Neuronal stem cell (in vitro differentiated cells): ENCODE results near the gene CHST4.

Experiments
- DNase-seq: peaks from one replicate; pipeline ENCODE4 v3.0.0-alpha.2; 2013; ENCODE audit warnings: low spot score
- H2AFZ ChIP-seq: one replicate; pipeline ENCODE4 v1.6.1; 2013; ENCODE audit warnings: mild to moderate bottlenecking, low read length, inconsistent platforms
- H2AK5ac ChIP-seq: 2 replicates; pipeline ENCODE4 v1.6.1; 2013; ENCODE audit warnings: low read depth, mild to moderate bottlenecking, inconsistent platforms, low read length, moderate library complexity, mixed read lengths
- H2BK120ac ChIP-seq: 2 replicates; pipeline ENCODE4 v1.6.1; 2013; ENCODE audit warnings: low read depth, mild to moderate bottlenecking, inconsistent platforms, low read length, moderate library complexity, mixed read lengths
- H2BK12ac ChIP-seq: one replicate; pipeline ENCODE4 v1.6.1; 2013; ENCODE audit warnings: low read length, inconsistent platforms
- H2BK15ac ChIP-seq: 2 replicates; pipeline ENCODE4 v1.6.1; 2013; ENCODE audit warnings: mild to moderate bottlenecking, low read length, inconsistent platforms, mixed read lengths
- H2BK5ac ChIP-seq: one replicate; pipeline ENCODE4 v1.6.1; 2013; ENCODE audit warnings: inconsistent platforms, mild to moderate bottlenecking, low read length, moderate library complexity
- H3K14ac ChIP-seq: one replicate; pipeline ENCODE4 v1.6.1; 2013; ENCODE audit warnings: low read length, inconsistent platforms
- H3K18ac ChIP-seq: 2 replicates; pipeline ENCODE4 v1.6.1; 2013; ENCODE audit warnings: low read length, inconsistent platforms
- H3K23ac ChIP-seq: 2 replicates; pipeline ENCODE4 v1.6.1; 2013; ENCODE audit warnings: low read depth, mild to moderate bottlenecking, mixed read lengths, low read length, inconsistent platforms; ENCODE audit not compliant: poor library complexity
- H3K27ac ChIP-seq: replicated peaks from 3 replicates; pipeline ENCODE4 v1.5.1; 2013; ENCODE audit warnings: low read length, inconsistent platforms
- H3K27me3 ChIP-seq, 3 experiments: 2 replicates each; pipeline ENCODE4 v1.6.1; 2013; ENCODE audit warnings: low read length in 3 of 3, mild to moderate bottlenecking in 2 of 3, inconsistent platforms in 1 of 3, low read depth in 1 of 3, mixed read lengths in 1 of 3, moderate library complexity in 1 of 3; ENCODE audit not compliant: control insufficient read depth in 3 of 3, insufficient read depth in 3 of 3
- H3K36me3 ChIP-seq, 2 donors: replicated peaks in 1 of 2; 2 replicates each; pipeline ENCODE4 v1.6.1; 2013; ENCODE audit warnings: low read length in 2 of 2; ENCODE audit not compliant: control insufficient read depth in 2 of 2, insufficient read depth in 2 of 2
- H3K4ac ChIP-seq: 2 replicates; pipeline ENCODE4 v1.6.1; 2013; ENCODE audit warnings: inconsistent platforms, mild to moderate bottlenecking, low read length, moderate library complexity
- H3K4me1 ChIP-seq, 2 donors: 1 replicate in 1 of 2; 2 replicates in 1 of 2; pipeline ENCODE4 v1.6.1; 2013; ENCODE audit warnings: low read length in 2 of 2, low read depth in 1 of 2; ENCODE audit not compliant: control insufficient read depth in 2 of 2, insufficient read depth in 1 of 2
- H3K4me2 ChIP-seq: one replicate; pipeline ENCODE4 v1.6.1; 2013; ENCODE audit warnings: mild to moderate bottlenecking, low read length, inconsistent platforms; ENCODE audit not compliant: insufficient read depth, poor library complexity, severe bottlenecking
- H3K4me3 ChIP-seq, 2 donors: 2 replicates each; pipeline ENCODE4 v1.5.1; 2013; ENCODE audit warnings: low read length in 2 of 2, mild to moderate bottlenecking in 2 of 2, inconsistent platforms in 1 of 2, moderate library complexity in 1 of 2
- H3K79me1 ChIP-seq: one replicate; pipeline ENCODE4 v1.6.1; 2013; ENCODE audit warnings: low read depth, mild to moderate bottlenecking, inconsistent platforms, low read length, moderate library complexity
- H3K9ac ChIP-seq: one replicate; pipeline ENCODE4 v1.6.1; 2013; ENCODE audit warnings: mild to moderate bottlenecking, low read depth, low read length, inconsistent platforms; ENCODE audit not compliant: poor library complexity
- H3K9me3 ChIP-seq, 2 donors: replicated peaks in 1 of 2; 2 replicates each; pipeline versions ENCODE3 to v1.6.1; 2013; ENCODE audit warnings: low read length in 2 of 2, mild to moderate bottlenecking in 2 of 2, inconsistent platforms in 1 of 2, low read depth in 1 of 2, mixed read lengths in 1 of 2, moderate library complexity in 1 of 2; ENCODE audit not compliant: control insufficient read depth in 2 of 2, insufficient read depth in 1 of 2
- H4K8ac ChIP-seq: one replicate; pipeline ENCODE4 v1.6.1; 2013; ENCODE audit warnings: low read depth, mild to moderate bottlenecking, inconsistent platforms, low read length, moderate library complexity
- H4K91ac ChIP-seq: one replicate; pipeline ENCODE4 v1.6.1; 2013; ENCODE audit warnings: low read length, low read depth, mild to moderate bottlenecking, inconsistent platforms; ENCODE audit not compliant: poor library complexity
- WGBS, 2 donors: extraction: QIAGEN DNeasy Blood & Tissue Kit; methylation state at CpG; one replicate each; pipeline ENCODE4 v1.1.7; 2013; ENCODE audit warnings: missing lambda C conversion rate in 2 of 2, mixed read lengths in 1 of 2; ENCODE audit not compliant: insufficient read length in 2 of 2, insufficient replicate concordance in 1 of 2; ENCODE audit errors: extremely low coverage in 2 of 2; 5-methylcytosine and 5-hydroxymethylcytosine counted together

The CHST4 gene

GRCh38 chr16:71542377-71542776 lies 16.2 kb downstream of the CHST4 start:
- Histone ChIP-seq H2BK12ac (no peak overlapping the region), H3K79me1 (no peaks in the 10 kb centered on the region), H2BK5ac (no peak overlapping the region), H3K4me3 (no peak overlapping the region), H3K14ac (no peak overlapping the region), H3K23ac (no peak overlapping the region), H4K8ac (no peak overlapping the region), H3K36me3 (no peaks in the 10 kb centered on the region), H3K4me2 (no peak overlapping the region), H3K27me3 (no peaks in the 10 kb centered on the region), H2BK15ac (no peak overlapping the region), H3K18ac (no peak overlapping the region), H3K4me1 (no peaks in the 10 kb centered on the region), H3K9me3 (no peaks in the 10 kb centered on the region), H4K91ac (no peak overlapping the region), H3K9ac (no peak overlapping the region), H2AFZ (no peak overlapping the region), H3K27ac (no peak overlapping the region), H3K4ac (no peak overlapping the region), H2AK5ac (no peak overlapping the region), H2BK120ac (no peak overlapping the region)
- no CpG with 5 or more reads among the region's 11 CpGs for WGBS, 2 donors
- peak; percentile 56 for DNase-seq

- no peak overlapping the region for H4K91ac ChIP-seq
- H2BK15ac ChIP-seq = no peak overlapping the region
- H2BK12ac ChIP-seq = no peak overlapping the region
- H3K4me2 ChIP-seq = no peak overlapping the region
- DNase-seq = no peak
- no peaks in the 10 kb centered on the region for H3K27me3 ChIP-seq
- H3K79me1 ChIP-seq = no peaks in the 10 kb centered on the region
- H3K4me1 ChIP-seq = no peaks in the 10 kb centered on the region
- H2AFZ ChIP-seq = no peak overlapping the region
- H3K36me3 ChIP-seq = no peaks in the 10 kb centered on the region
- H4K8ac ChIP-seq = no peak overlapping the region
- no peak overlapping the region for H3K4me3 ChIP-seq
- H3K18ac ChIP-seq = no peak overlapping the region
- H3K14ac ChIP-seq = no peak overlapping the region
- H3K27ac ChIP-seq = no peak overlapping the region
- H2BK120ac ChIP-seq = no peak overlapping the region
- no peak overlapping the region for H3K9ac ChIP-seq
- H2AK5ac ChIP-seq = no peak overlapping the region
- no peaks in the 10 kb centered on the region for H3K9me3 ChIP-seq
- no peak overlapping the region for H3K4ac ChIP-seq
- H2BK5ac ChIP-seq = no peak overlapping the region
- H3K23ac ChIP-seq = no peak overlapping the region
Observed at GRCh38 chr16:71547168-71547567, 20.9 kb downstream of the CHST4 start.

- no peak overlapping the region for H3K9ac ChIP-seq
- no CpG with 5 or more reads among the region's 6 CpGs for WGBS, 2 donors
- H2BK15ac ChIP-seq = no peak overlapping the region
Observed at GRCh38 chr16:71552698-71553503, 26.7 kb downstream of the CHST4 start.

GRCh38 chr16:71555230-71555891 lies 29.1 kb downstream of the CHST4 start:
- Histone ChIP-seq H2BK5ac (no peak overlapping the region), H2AK5ac (no peak overlapping the region), H3K9ac (no peak overlapping the region), H3K4me2 (no peak overlapping the region), H3K14ac (no peak overlapping the region), H2BK15ac (no peak overlapping the region), H3K4me3 (no peak overlapping the region), H3K4ac (no peak overlapping the region), H3K27ac (no peak overlapping the region), H4K8ac (no peak overlapping the region), H3K4me1 (no peaks in the 10 kb centered on the region), H2AFZ (no peak overlapping the region), H4K91ac (no peak overlapping the region), H3K23ac (no peak overlapping the region), H3K9me3 (no peaks in the 10 kb centered on the region), H3K18ac (no peak overlapping the region), H3K36me3 (no peaks in the 10 kb centered on the region), H3K27me3 (no peaks in the 10 kb centered on the region), H2BK12ac (no peak overlapping the region), H2BK120ac (no peak overlapping the region), H3K79me1 (no peaks in the 10 kb centered on the region)
- DNase-seq = no peak
- no CpG with 5 or more reads among the region's 1 CpG for WGBS, 2 donors

More at GRCh38 chr16:71552698-71553503, 26.7 kb downstream of the CHST4 start:
- no peak overlapping the region for H3K18ac ChIP-seq
- H3K4me1 ChIP-seq = no peaks in the 10 kb centered on the region
- DNase-seq = no peak
- H2AFZ ChIP-seq = no peak overlapping the region
- H3K36me3 ChIP-seq = no peaks in the 10 kb centered on the region
- no peak overlapping the region for H4K91ac ChIP-seq
- H2AK5ac ChIP-seq = no peak overlapping the region
- H2BK120ac ChIP-seq = no peak overlapping the region
- H2BK5ac ChIP-seq = no peak overlapping the region
- H2BK12ac ChIP-seq = no peak overlapping the region
- no peak overlapping the region for H3K23ac ChIP-seq
- no peaks in the 10 kb centered on the region for H3K79me1 ChIP-seq
- H3K27ac ChIP-seq = no peak overlapping the region
- no peaks in the 10 kb centered on the region for H3K9me3 ChIP-seq
- H3K14ac ChIP-seq = no peak overlapping the region
- no peak overlapping the region for H3K4me2 ChIP-seq
- H4K8ac ChIP-seq = no peak overlapping the region
- H3K4ac ChIP-seq = no peak overlapping the region
- H3K27me3 ChIP-seq = no peaks in the 10 kb centered on the region
- H3K4me3 ChIP-seq = no peak overlapping the region
